ENCODE measurements around the gene SLC24A3.

- TF ChIP-seq CTCF (IDR thresholded peaks at IDR 0.05), result no peak
- TF ChIP-seq POLR2A (IDR thresholded peaks at IDR 0.05), result no peak
Measured at GRCh38 chr20:19308146-19308545, 95.7 kb downstream of the SLC24A3 start.
